ENCODE results near the gene BABAM2. TPM values are rescaled to one million over a fixed set of nuclear protein-coding genes. Genes with fewer than 3 reads are reported as not detected.

Gene BABAM2
- total RNA-seq, 1 donor from 2014 or later, result 43.5 TPM

DNA sequence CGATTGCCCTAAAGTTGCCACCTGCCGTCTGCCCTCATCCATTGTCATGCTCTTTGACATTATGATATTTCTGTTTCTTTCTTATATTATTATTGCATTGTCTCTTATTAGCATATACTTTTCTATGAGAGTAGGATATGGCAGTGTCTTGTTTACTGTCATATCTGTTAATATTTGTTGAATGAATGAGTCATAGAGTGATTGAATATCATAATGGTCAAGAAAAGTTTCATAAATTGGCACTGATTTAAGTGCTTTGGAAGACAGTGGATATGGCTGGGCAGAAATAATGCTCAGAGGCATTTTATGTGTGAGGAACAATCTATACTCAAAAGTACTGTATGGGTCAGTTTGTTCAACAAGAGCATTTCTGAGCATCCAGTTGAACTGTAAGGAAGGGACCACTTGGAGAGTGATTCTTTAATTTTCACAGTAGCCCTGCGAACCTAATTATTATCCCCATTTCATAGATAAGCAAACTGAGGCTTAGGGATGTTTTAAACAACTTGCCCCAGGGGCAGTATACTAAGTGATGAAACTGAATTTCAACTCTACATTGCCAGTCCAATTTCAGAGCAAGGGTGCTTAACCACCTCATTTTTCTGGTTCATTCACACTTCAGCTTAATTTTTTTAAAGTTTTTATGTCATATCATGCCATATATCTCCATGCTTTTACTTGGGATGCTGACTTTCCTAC is 326.7 kb downstream of the BABAM2 start:
- no peak for TF ChIP-seq CTCF (IDR thresholded peaks at IDR 0.05; ENCODE audit: unreplicated experiment)
- Mint-ChIP-seq H3K9me3 (no peaks in the 10 kb centered on the region), H3K4me1 (peaks cover 8% of the 10 kb centered on the region), H3K27me3 (ENCODE audit: low read depth) (no peaks in the 10 kb centered on the region), H3K36me3 (no peaks in the 10 kb centered on the region), H3K4me3 (no peak overlapping the region), H3K27ac (no peak overlapping the region)
- no peak for DNase-seq (ENCODE audit: low spot score in 2 of 2, unreplicated experiment in 2 of 2)

DNA sequence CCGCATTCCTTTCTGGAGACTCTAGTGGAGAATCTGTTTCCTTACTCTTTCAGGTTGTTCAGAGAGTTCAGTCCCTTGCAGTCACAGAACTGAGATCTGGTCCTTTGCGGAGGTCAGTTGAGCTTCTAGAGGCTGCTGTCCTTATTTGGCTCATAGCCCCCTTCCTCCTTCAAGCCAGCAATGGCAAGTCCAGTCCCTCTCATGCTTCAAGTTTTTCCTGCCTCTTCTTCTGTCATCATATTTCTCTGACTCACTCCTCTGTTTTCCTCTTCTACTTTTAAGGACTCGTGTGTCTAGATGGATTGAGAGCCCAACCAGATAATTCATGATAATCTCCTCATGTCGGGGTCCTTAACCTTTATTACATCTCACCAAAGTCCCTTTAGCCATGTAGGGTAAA is 328.6 kb downstream of the BABAM2 start:
- Mint-ChIP-seq H3K27me3 (ENCODE audit: low read depth) (no peaks in the 10 kb centered on the region), H3K4me3 (no peak overlapping the region), H3K4me1 (peaks cover 16% of the 10 kb centered on the region), H3K9me3 (no peaks in the 10 kb centered on the region), H3K27ac (peak overlapping the region; percentile 27), H3K36me3 (no peaks in the 10 kb centered on the region)
- no peak for DNase-seq (ENCODE audit: low spot score in 2 of 2, unreplicated experiment in 2 of 2)
- no peak for TF ChIP-seq CTCF (IDR thresholded peaks at IDR 0.05; ENCODE audit: unreplicated experiment)

DNA sequence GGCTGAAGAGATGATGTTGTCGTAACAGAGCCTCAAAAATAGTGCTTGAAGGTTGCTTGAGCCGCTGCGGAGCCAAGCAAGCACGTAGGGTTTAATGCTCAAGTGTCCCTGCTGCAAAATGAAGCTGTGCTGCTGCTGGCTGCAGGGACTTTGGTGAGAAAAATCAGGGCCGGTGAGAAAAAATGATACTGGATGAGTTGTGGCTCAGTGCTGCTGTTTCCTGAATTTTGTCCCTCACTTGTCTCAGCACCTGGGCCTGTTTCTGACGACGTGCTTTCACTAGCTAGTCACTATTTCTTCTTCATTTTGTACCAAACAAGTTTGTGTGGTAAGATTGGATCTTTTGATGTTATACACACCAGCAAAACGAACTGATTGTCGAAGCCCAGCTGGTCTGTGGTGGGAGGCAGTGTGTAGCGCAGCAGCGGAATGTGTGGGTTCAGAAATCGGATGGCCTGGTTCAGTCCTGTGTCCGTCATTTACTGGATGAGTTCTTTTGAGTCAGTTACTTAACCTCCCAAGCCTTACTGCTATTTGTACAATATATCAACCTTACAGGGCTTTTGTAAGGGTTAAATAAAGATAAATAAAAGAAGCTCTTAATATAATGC is 329.3 kb downstream of the BABAM2 start:
- no peaks in the 10 kb centered on the region for H3K9me3 Mint-ChIP-seq
- peaks cover 22% of the 10 kb centered on the region for H3K4me1 Mint-ChIP-seq
- TF ChIP-seq CTCF (IDR thresholded peaks at IDR 0.05; ENCODE audit: unreplicated experiment), result no peak
- H3K4me3 Mint-ChIP-seq, result no peak overlapping the region
- no peaks in the 10 kb centered on the region for H3K27me3 Mint-ChIP-seq (ENCODE audit: low read depth)
- no peaks in the 10 kb centered on the region for H3K36me3 Mint-ChIP-seq
- DNase-seq (ENCODE audit: low spot score in 2 of 2, unreplicated experiment in 2 of 2), result no peak
- H3K27ac Mint-ChIP-seq, result no peak overlapping the region

GRCh38 chr2:28224648-28225472 is 334.3 kb downstream of the BABAM2 start:
- H3K4me3 Mint-ChIP-seq, result no peak overlapping the region
- H3K27ac Mint-ChIP-seq, result peak overlapping the region; percentile 63
- H3K27me3 Mint-ChIP-seq (ENCODE audit: low read depth), result no peaks in the 10 kb centered on the region
- peaks cover 27% of the 10 kb centered on the region for H3K4me1 Mint-ChIP-seq
- H3K9me3 Mint-ChIP-seq, result no peaks in the 10 kb centered on the region
- DNase-seq (ENCODE audit: low spot score in 2 of 2, unreplicated experiment in 2 of 2), result no peak
- H3K36me3 Mint-ChIP-seq, result no peaks in the 10 kb centered on the region
- no peak for TF ChIP-seq CTCF (IDR thresholded peaks at IDR 0.05; ENCODE audit: unreplicated experiment)

DNA sequence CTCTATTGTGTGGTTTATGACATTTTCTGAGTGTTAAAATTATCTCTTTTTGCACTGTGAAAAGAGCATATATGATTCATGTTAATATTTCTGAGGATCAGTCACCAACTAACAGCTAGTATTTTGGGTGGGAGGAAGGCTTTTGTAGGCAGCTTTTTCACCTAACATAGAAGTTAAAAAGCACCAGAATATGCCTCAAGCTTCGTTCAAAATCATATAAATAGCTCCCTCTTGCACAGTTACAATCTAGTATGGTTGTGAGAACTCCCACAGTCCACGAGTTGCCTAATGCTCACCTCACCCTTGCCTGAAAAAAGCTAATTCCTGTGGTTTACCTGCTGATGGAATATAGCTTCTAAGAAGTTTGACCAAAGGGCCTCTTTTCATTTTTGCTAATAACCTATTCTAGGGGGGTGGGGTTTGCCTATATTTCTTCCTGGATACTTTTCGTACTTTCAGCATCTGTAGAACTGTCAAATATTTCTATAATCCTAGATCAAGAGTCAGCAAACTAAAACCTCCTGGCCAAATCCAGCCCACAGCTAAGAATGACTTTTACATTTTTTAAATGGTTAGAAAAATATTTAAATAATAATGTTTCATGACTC is 335.0 kb downstream of the BABAM2 start:
- H3K27me3 Mint-ChIP-seq (ENCODE audit: low read depth), result no peaks in the 10 kb centered on the region
- DNase-seq (ENCODE audit: low spot score in 2 of 2, unreplicated experiment in 2 of 2), result no peak
- no peaks in the 10 kb centered on the region for H3K9me3 Mint-ChIP-seq
- H3K4me3 Mint-ChIP-seq, result no peak overlapping the region
- H3K36me3 Mint-ChIP-seq, result no peaks in the 10 kb centered on the region
- no peak for TF ChIP-seq CTCF (IDR thresholded peaks at IDR 0.05; ENCODE audit: unreplicated experiment)
- H3K27ac Mint-ChIP-seq, result peak overlapping the region; percentile 37
- H3K4me1 Mint-ChIP-seq, result peaks cover 26% of the 10 kb centered on the region

Data from mesothelial cell of epicardium (in vitro differentiated cells).